Stimulated activated naive B cell treated with anti-CD40 and anti-IgM and Interleukin-4, amounts not matched to agents 10 μg/mL and 1 μg/mL and 100 μg/mL, for 72 hours (primary cell): ENCODE data around the gene BHLHA15.

ENCODE experiments used
- ATAC-seq, 2 donors: fragments of 150-1000 bp; cut with Tn5 transposase; replicated peaks; 2 replicates each; pipeline ENCODE4 v1.10.0; 2021; ENCODE audit warnings: moderate library complexity in 1 of 2
- DNase-seq: peaks from one replicate; pipeline ENCODE4 v3.0.0; 2021
- H3K27ac Mint-ChIP-seq: one replicate; pipeline ENCODE4 v1.8.0; 2022; ENCODE audit warnings: mild to moderate bottlenecking, mixed read lengths
- H3K27me3 Mint-ChIP-seq, 2 donors: one replicate each; pipeline ENCODE4 v1.8.0; 2022; ENCODE audit warnings: mixed read lengths in 2 of 2
- H3K36me3 Mint-ChIP-seq, 2 donors: one replicate each; pipeline ENCODE4 v1.8.0; 2022; ENCODE audit warnings: mixed read lengths in 2 of 2, mild to moderate bottlenecking in 1 of 2
- H3K4me1 Mint-ChIP-seq, 2 donors: one replicate each; pipeline ENCODE4 v1.8.0; 2022; ENCODE audit warnings: mixed read lengths in 2 of 2, mild to moderate bottlenecking in 1 of 2
- H3K4me3 Mint-ChIP-seq, 2 donors: one replicate each; pipeline ENCODE4 v1.8.0; 2022; ENCODE audit warnings: mild to moderate bottlenecking in 2 of 2, mixed read lengths in 2 of 2, moderate library complexity in 1 of 2
- H3K9me3 Mint-ChIP-seq, 2 donors: one replicate each; pipeline ENCODE4 v1.8.0; 2022; ENCODE audit warnings: mixed read lengths in 2 of 2, mild to moderate bottlenecking in 1 of 2

The BHLHA15 gene

GRCh38 chr7:98175260-98175940 lies 35.8 kb upstream of the BHLHA15 start:
- Mint-ChIP-seq H3K36me3 (peaks cover 10 to 22% of the 10 kb centered on the region in 2 donors), H3K27ac (no peak overlapping the region), H3K4me3 (no peak overlapping the region), H3K9me3 (no peaks in the 10 kb centered on the region), H3K27me3 (no peaks in the 10 kb centered on the region), H3K4me1 (peaks cover 0 to 1% of the 10 kb centered on the region in 2 donors)
- DNase-seq, result no peak
- ATAC-seq, result no peak

GRCh38 chr7:98177553-98177952 lies 33.7 kb upstream of the BHLHA15 start:
- Mint-ChIP-seq H3K4me3 (no peak overlapping the region), H3K9me3 (no peaks in the 10 kb centered on the region), H3K36me3 (peaks cover 9 to 23% of the 10 kb centered on the region in 2 donors), H3K27me3 (no peaks in the 10 kb centered on the region), H3K4me1 (no peaks in the 10 kb centered on the region), H3K27ac (no peak overlapping the region)
- ATAC-seq, result no peak
- DNase-seq, result no peak

- DNase-seq, result no peak
- Mint-ChIP-seq H3K36me3 (peaks cover 9 to 23% of the 10 kb centered on the region in 2 donors), H3K4me3 (no peak overlapping the region), H3K9me3 (no peaks in the 10 kb centered on the region), H3K27me3 (no peaks in the 10 kb centered on the region), H3K4me1 (no peaks in the 10 kb centered on the region), H3K27ac (no peak overlapping the region)
- ATAC-seq, result no peak
Measured at GRCh38 chr7:98178321-98178720, 32.9 kb upstream of the BHLHA15 start.

- Mint-ChIP-seq H3K27me3 (no peaks in the 10 kb centered on the region), H3K9me3 (no peaks in the 10 kb centered on the region), H3K36me3 (peaks cover 12 to 26% of the 10 kb centered on the region in 2 donors), H3K4me3 (no peak overlapping the region), H3K27ac (no peak overlapping the region), H3K4me1 (no peaks in the 10 kb centered on the region)
- DNase-seq, result no peak
- ATAC-seq, result no peak
Measured at GRCh38 chr7:98178762-98179490, 32.3 kb upstream of the BHLHA15 start.

GRCh38 chr7:98180751-98181150 lies 30.5 kb upstream of the BHLHA15 start:
- Mint-ChIP-seq H3K27ac (no peak overlapping the region), H3K4me1 (no peaks in the 10 kb centered on the region), H3K9me3 (no peaks in the 10 kb centered on the region), H3K4me3 (no peak overlapping the region), H3K27me3 (no peaks in the 10 kb centered on the region), H3K36me3 (peaks cover 7 to 20% of the 10 kb centered on the region in 2 donors)
- no peak for ATAC-seq
- no peak for DNase-seq

GRCh38 chr7:98185101-98185500 lies 26.1 kb upstream of the BHLHA15 start:
- DNase-seq (no peak), ATAC-seq (no peak)
- peaks cover 3 to 17% of the 10 kb centered on the region in 2 donors for H3K4me1 Mint-ChIP-seq
- H3K36me3 Mint-ChIP-seq, result peaks cover 28 to 35% of the 10 kb centered on the region in 2 donors
- peaks cover 0 to 4% of the 10 kb centered on the region in 2 donors for H3K9me3 Mint-ChIP-seq
- H3K27ac Mint-ChIP-seq, result no peak overlapping the region
- no peaks in the 10 kb centered on the region for H3K27me3 Mint-ChIP-seq
- H3K4me3 Mint-ChIP-seq, result no peak overlapping the region

- Mint-ChIP-seq H3K27me3 (no peaks in the 10 kb centered on the region), H3K27ac (no peak overlapping the region), H3K4me3 (no peak overlapping the region), H3K9me3 (peaks cover 0 to 4% of the 10 kb centered on the region in 2 donors), H3K4me1 (peaks cover 3 to 17% of the 10 kb centered on the region in 2 donors), H3K36me3 (peaks cover 31 to 45% of the 10 kb centered on the region in 2 donors)
- DNase-seq (no peak), ATAC-seq (peak; percentile 72 to 84)
Measured at GRCh38 chr7:98186452-98187137, 24.6 kb upstream of the BHLHA15 start.

GRCh38 chr7:98187138-98187502 lies 24.1 kb upstream of the BHLHA15 start:
- peaks cover 3 to 17% of the 10 kb centered on the region in 2 donors for H3K4me1 Mint-ChIP-seq

GRCh38 chr7:98189559-98189958 lies 21.7 kb upstream of the BHLHA15 start:
- peaks cover 0 to 4% of the 10 kb centered on the region in 2 donors for H3K9me3 Mint-ChIP-seq
- H3K4me1 Mint-ChIP-seq, result peaks cover 3 to 17% of the 10 kb centered on the region in 2 donors
- peaks cover 50 to 60% of the 10 kb centered on the region in 2 donors for H3K36me3 Mint-ChIP-seq
- H3K4me3 Mint-ChIP-seq, result no peak overlapping the region
- peaks cover 0 to 11% of the 10 kb centered on the region in 2 donors for H3K27me3 Mint-ChIP-seq
- no peak overlapping the region for H3K27ac Mint-ChIP-seq
- no peak for DNase-seq
- no peak for ATAC-seq

More at GRCh38 chr7:98187138-98187502, 24.1 kb upstream of the BHLHA15 start:
- H3K27ac Mint-ChIP-seq, result no peak overlapping the region
- peaks cover 0 to 4% of the 10 kb centered on the region in 2 donors for H3K9me3 Mint-ChIP-seq
- H3K36me3 Mint-ChIP-seq, result peaks cover 34 to 45% of the 10 kb centered on the region in 2 donors
- ATAC-seq (peak; percentile 52 to 71), DNase-seq (no peak)
- no peaks in the 10 kb centered on the region for H3K27me3 Mint-ChIP-seq
- H3K4me3 Mint-ChIP-seq, result no peak overlapping the region

- peaks cover 0 to 4% of the 10 kb centered on the region in 2 donors for H3K9me3 Mint-ChIP-seq
- no peak for ATAC-seq
- peaks cover 0 to 31% of the 10 kb centered on the region in 2 donors for H3K27me3 Mint-ChIP-seq
- no peak overlapping the region for H3K27ac Mint-ChIP-seq
- peaks cover 67 to 79% of the 10 kb centered on the region in 2 donors for H3K36me3 Mint-ChIP-seq
- H3K4me1 Mint-ChIP-seq, result peaks cover 2 to 10% of the 10 kb centered on the region in 2 donors
- DNase-seq, result no peak
- no peak overlapping the region for H3K4me3 Mint-ChIP-seq
Measured at GRCh38 chr7:98191668-98192431, 19.4 kb upstream of the BHLHA15 start.

GRCh38 chr7:98192781-98193457 lies 18.3 kb upstream of the BHLHA15 start:
- Mint-ChIP-seq H3K9me3 (peaks cover 0 to 4% of the 10 kb centered on the region in 2 donors), H3K27me3 (peaks cover 0 to 38% of the 10 kb centered on the region in 2 donors), H3K27ac (no peak overlapping the region), H3K36me3 (peaks cover 62 to 79% of the 10 kb centered on the region in 2 donors), H3K4me3 (no peak overlapping the region), H3K4me1 (peaks cover 0 to under 1% of the 10 kb centered on the region in 2 donors)
- ATAC-seq (no peak), DNase-seq (no peak)

- H3K36me3 Mint-ChIP-seq, result peaks cover 60 to 76% of the 10 kb centered on the region in 2 donors
- no peak overlapping the region for H3K4me3 Mint-ChIP-seq
- H3K27ac Mint-ChIP-seq, result no peak overlapping the region
- no peak for ATAC-seq
- no peak for DNase-seq
- no peaks in the 10 kb centered on the region for H3K4me1 Mint-ChIP-seq
- H3K9me3 Mint-ChIP-seq, result peaks cover 0 to 4% of the 10 kb centered on the region in 2 donors
- peaks cover 0 to 42% of the 10 kb centered on the region in 2 donors for H3K27me3 Mint-ChIP-seq
Measured at GRCh38 chr7:98193474-98194180, 17.6 kb upstream of the BHLHA15 start.

GRCh38 chr7:98194186-98194585 lies 17.1 kb upstream of the BHLHA15 start:
- Mint-ChIP-seq H3K36me3 (peaks cover 55 to 71% of the 10 kb centered on the region in 2 donors), H3K4me3 (no peak overlapping the region), H3K4me1 (peaks cover 3 to 5% of the 10 kb centered on the region in 2 donors), H3K27me3 (peaks cover 0 to 46% of the 10 kb centered on the region in 2 donors), H3K27ac (no peak overlapping the region), H3K9me3 (peaks cover 0 to 4% of the 10 kb centered on the region in 2 donors)
- ATAC-seq (no peak), DNase-seq (no peak)
